NT2/D1 (cell line): ENCODE data around the gene LEFTY1.

ENCODE experiments used
- DNase-seq: peaks from one replicate; pipeline ENCODE4 v3.0.0-alpha.2; 2011; ENCODE audit warnings: low read depth, low spot score
- H3K27me3 ChIP-seq: 2 replicates; pipeline ENCODE4 v1.6.0; 2011; ENCODE audit warnings: mild to moderate bottlenecking; ENCODE audit not compliant: insufficient read length, insufficient read depth
- H3K36me3 ChIP-seq: 2 replicates; pipeline ENCODE4 v1.6.1; 2011; ENCODE audit warnings: mild to moderate bottlenecking, low read length, mixed read lengths; ENCODE audit not compliant: insufficient read depth, insufficient read length
- H3K4me1 ChIP-seq: 2 replicates; pipeline ENCODE4 v1.5.1; 2011; ENCODE audit not compliant: insufficient read depth, insufficient read length
- H3K4me3 ChIP-seq: 2 replicates; pipeline ENCODE4 v1.5.1; 2011; ENCODE audit warnings: low read depth; ENCODE audit not compliant: insufficient read length
- H3K9ac ChIP-seq: 2 replicates; pipeline ENCODE4 v1.6.0; 2011; ENCODE audit warnings: low read depth; ENCODE audit not compliant: insufficient read length
- H3K9me3 ChIP-seq: 2 replicates; pipeline ENCODE4 v1.5.1; 2011; ENCODE audit warnings: mild to moderate bottlenecking, low read length; ENCODE audit not compliant: insufficient read depth
- SUZ12 ChIP-seq: IDR thresholded peaks from 2 replicates; pipeline ENCODE4 v1.6.1; 2011; ENCODE audit not compliant: insufficient read length, insufficient read depth; ENCODE audit errors: extremely low read depth
- YY1 ChIP-seq: IDR thresholded peaks from 2 replicates; pipeline ENCODE4 v1.6.1; 2011; ENCODE audit not compliant: insufficient read length, insufficient read depth
- ZNF274 ChIP-seq: IDR thresholded peaks from 2 replicates; pipeline ENCODE4 v1.6.1; 2011; ENCODE audit warnings: mild to moderate bottlenecking, low read depth, low read length

The LEFTY1 gene

GRCh38 chr1:225860107-225860506 is 28.8 kb downstream of the LEFTY1 start:
- TF ChIP-seq SUZ12, result no peak
- TF ChIP-seq ZNF274, result no peak
- TF ChIP-seq YY1, result no peak
- Histone ChIP-seq H3K9ac (no peak overlapping the region), H3K27me3 (no peaks in the 10 kb centered on the region), H3K36me3 (peaks cover 65% of the 10 kb centered on the region), H3K9me3 (no peaks in the 10 kb centered on the region), H3K4me3 (no peak overlapping the region), H3K4me1 (no peaks in the 10 kb centered on the region)
- DNase-seq, result no peak

- peaks cover 66% of the 10 kb centered on the region for H3K36me3 ChIP-seq
Measured at GRCh38 chr1:225859151-225859550, 29.8 kb downstream of the LEFTY1 start.

DNA sequence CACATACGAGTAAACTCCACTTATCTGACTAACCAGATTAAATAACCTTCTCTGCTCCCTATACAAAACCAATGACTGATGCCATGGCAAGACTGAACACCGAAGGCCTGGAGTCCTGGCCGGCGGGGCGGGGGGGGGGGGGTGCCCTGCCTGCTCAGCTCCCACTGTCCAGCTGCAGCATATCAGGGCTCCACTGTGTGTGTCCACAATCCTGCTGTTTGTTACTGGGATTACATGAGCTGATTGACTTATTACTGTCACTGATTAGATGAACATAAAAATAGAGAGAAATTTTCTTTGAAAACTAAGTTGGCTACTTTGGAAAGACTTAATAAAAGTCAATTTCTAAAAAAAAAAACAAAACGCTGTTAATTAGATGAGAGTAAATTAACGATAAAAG is 31.7 kb downstream of the LEFTY1 start:
- no peaks in the 10 kb centered on the region for H3K4me1 ChIP-seq
- no peak overlapping the region for H3K4me3 ChIP-seq
- H3K9ac ChIP-seq, result no peak overlapping the region
- no peaks in the 10 kb centered on the region for H3K27me3 ChIP-seq
- TF ChIP-seq ZNF274 (no peak), YY1 (no peak), SUZ12 (no peak)
- DNase-seq, result no peak
- H3K36me3 ChIP-seq, result peaks cover 68% of the 10 kb centered on the region
- H3K9me3 ChIP-seq, result no peaks in the 10 kb centered on the region

More at GRCh38 chr1:225859151-225859550, 29.8 kb downstream of the LEFTY1 start:
- no peaks in the 10 kb centered on the region for H3K4me1 ChIP-seq
- no peaks in the 10 kb centered on the region for H3K9me3 ChIP-seq
- TF ChIP-seq ZNF274, result no peak
- no peak for TF ChIP-seq SUZ12
- TF ChIP-seq YY1, result no peak
- DNase-seq, result no peak
- no peak overlapping the region for H3K9ac ChIP-seq
- H3K4me3 ChIP-seq, result no peak overlapping the region
- no peaks in the 10 kb centered on the region for H3K27me3 ChIP-seq

GRCh38 chr1:225855503-225856300 is 33.2 kb downstream of the LEFTY1 start:
- DNase-seq, result no peak
- peaks cover 57% of the 10 kb centered on the region for H3K36me3 ChIP-seq
- H3K4me3 ChIP-seq, result no peak overlapping the region
- no peaks in the 10 kb centered on the region for H3K27me3 ChIP-seq
- H3K9ac ChIP-seq, result no peak overlapping the region
- no peaks in the 10 kb centered on the region for H3K4me1 ChIP-seq
- peaks cover 14% of the 10 kb centered on the region; the same call in 1 of the 2 replicates for H3K9me3 ChIP-seq
- no peak for TF ChIP-seq YY1
- TF ChIP-seq ZNF274, result no peak
- TF ChIP-seq SUZ12, result no peak

GRCh38 chr1:225853441-225853840 is 35.5 kb downstream of the LEFTY1 start:
- Histone ChIP-seq H3K27me3 (no peaks in the 10 kb centered on the region), H3K36me3 (peaks cover 50% of the 10 kb centered on the region), H3K9ac (no peak overlapping the region), H3K4me3 (no peak overlapping the region), H3K4me1 (no peaks in the 10 kb centered on the region), H3K9me3 (peaks cover 27% of the 10 kb centered on the region; the same call in 1 of the 2 replicates)
- DNase-seq, result no peak
- no peak for TF ChIP-seq ZNF274
- TF ChIP-seq SUZ12, result no peak
- TF ChIP-seq YY1, result no peak

DNA sequence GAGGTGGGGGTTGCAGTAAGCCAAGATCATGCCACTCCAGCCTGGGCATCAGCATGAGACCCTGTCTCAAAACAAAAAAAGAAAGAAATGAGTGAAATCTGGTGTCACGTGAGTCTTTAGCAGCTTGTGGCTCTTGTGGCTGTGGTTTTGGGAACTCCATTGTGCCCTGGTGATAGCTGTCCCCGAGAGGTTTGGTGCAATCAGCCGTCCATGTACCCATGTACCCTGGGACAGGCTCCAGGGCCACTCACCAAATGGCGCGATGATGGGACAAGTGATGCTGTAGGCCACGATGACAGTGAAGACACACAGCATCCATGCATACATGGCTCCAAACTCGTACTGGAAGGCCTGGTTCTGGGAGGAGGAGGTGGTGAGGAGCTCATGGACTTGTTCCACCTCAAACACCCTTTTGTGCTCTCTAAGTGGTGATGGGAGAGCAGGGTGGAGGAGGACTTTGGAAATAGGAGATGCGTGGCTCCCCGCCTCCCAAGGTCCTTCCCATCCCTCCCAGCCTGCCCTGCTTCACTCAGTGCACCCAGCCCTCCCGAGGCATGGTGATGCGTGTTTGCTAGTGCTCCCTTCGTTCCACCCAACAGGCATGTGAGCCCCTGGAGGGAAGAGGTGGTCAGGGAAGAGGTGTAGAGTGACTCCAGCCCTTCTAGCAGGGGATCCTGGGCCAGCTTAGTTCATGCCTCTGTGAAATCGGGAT is 36.4 kb downstream of the LEFTY1 start:
- no peaks in the 10 kb centered on the region for H3K4me1 ChIP-seq
- no peak for DNase-seq
- peaks cover 27% of the 10 kb centered on the region; the same call in 1 of the 2 replicates for H3K9me3 ChIP-seq
- peaks cover 54% of the 10 kb centered on the region for H3K36me3 ChIP-seq
- TF ChIP-seq SUZ12 (no peak), ZNF274 (no peak), YY1 (no peak)
- no peak overlapping the region for H3K4me3 ChIP-seq
- H3K9ac ChIP-seq, result no peak overlapping the region
- no peaks in the 10 kb centered on the region for H3K27me3 ChIP-seq

- DNase-seq, result no peak
- Histone ChIP-seq H3K4me1 (no peaks in the 10 kb centered on the region), H3K36me3 (peaks cover 56% of the 10 kb centered on the region), H3K9me3 (peaks cover 27% of the 10 kb centered on the region; the same call in 1 of the 2 replicates), H3K9ac (no peak overlapping the region), H3K27me3 (no peaks in the 10 kb centered on the region), H3K4me3 (no peak overlapping the region)
- TF ChIP-seq SUZ12 (no peak), YY1 (no peak), ZNF274 (no peak)
Measured at GRCh38 chr1:225851805-225852204, 37.1 kb downstream of the LEFTY1 start.
